H9 (cell line): ENCODE results near the gene KEL. TPM values are rescaled to one million over a fixed set of nuclear protein-coding genes. Genes with fewer than 3 reads are reported as not detected.

Experiments
- DNase-seq: peaks from one replicate; pipeline ENCODE4 v3.0.0-alpha.2; 2017
- H2AFZ ChIP-seq: one replicate; pipeline ENCODE4 v1.6.1; 2013; ENCODE audit warnings: mild to moderate bottlenecking, low read length, control low read depth, moderate library complexity
- H2AK5ac ChIP-seq: 2 replicates; pipeline ENCODE4 v1.6.1; 2013; ENCODE audit warnings: low read length, control low read depth, mixed read lengths; ENCODE audit not compliant: insufficient read length
- H2BK120ac ChIP-seq: one replicate; pipeline ENCODE4 v1.6.1; 2013; ENCODE audit warnings: low read depth, mild to moderate bottlenecking, low read length, control low read depth, inconsistent platforms; ENCODE audit not compliant: poor library complexity, severe bottlenecking
- H2BK12ac ChIP-seq: 2 replicates; pipeline ENCODE4 v1.6.1; 2013; ENCODE audit warnings: low read length, control low read depth, mixed read lengths, low read depth; ENCODE audit not compliant: insufficient read length
- H2BK15ac ChIP-seq: 2 replicates; pipeline ENCODE4 v1.6.1; 2013; ENCODE audit warnings: low read depth, low read length, control low read depth
- H2BK20ac ChIP-seq: one replicate; pipeline ENCODE4 v1.6.1; 2013; ENCODE audit warnings: low read depth, mild to moderate bottlenecking, low read length, control low read depth, inconsistent platforms; ENCODE audit not compliant: poor library complexity, severe bottlenecking
- H2BK5ac ChIP-seq: 2 replicates; pipeline ENCODE4 v1.6.1; 2013; ENCODE audit warnings: low read length, control low read depth, mixed read lengths; ENCODE audit not compliant: insufficient read length
- H3K14ac ChIP-seq: 2 replicates; pipeline ENCODE4 v1.6.1; 2013; ENCODE audit warnings: low read length, control low read depth; ENCODE audit not compliant: insufficient read depth
- H3K18ac ChIP-seq: 2 replicates; pipeline ENCODE4 v1.6.1; 2013; ENCODE audit warnings: low read depth, mild to moderate bottlenecking, mixed read lengths, low read length, control low read depth; ENCODE audit not compliant: insufficient read length
- H3K23ac ChIP-seq: 2 replicates; pipeline ENCODE4 v1.6.1; 2013; ENCODE audit warnings: low read length, control low read depth, mixed read lengths, low read depth; ENCODE audit not compliant: insufficient read length
- H3K23me2 ChIP-seq: 2 replicates; pipeline ENCODE4 v1.6.1; 2013; ENCODE audit warnings: low read depth, mild to moderate bottlenecking, mixed read lengths, low read length, control low read depth; ENCODE audit not compliant: insufficient read length, poor library complexity, severe bottlenecking
- H3K27ac ChIP-seq: 2 replicates; pipeline ENCODE4 v1.5.1; 2013; ENCODE audit warnings: low read length, control low read depth, mixed read lengths, low read depth; ENCODE audit not compliant: insufficient read length
- H3K27me3 ChIP-seq: 2 replicates; pipeline ENCODE4 v1.6.1; 2013; ENCODE audit warnings: low read length, control low read depth, inconsistent platforms; ENCODE audit not compliant: insufficient read depth
- H3K4ac ChIP-seq: 2 replicates; pipeline ENCODE4 v1.6.1; 2013; ENCODE audit warnings: low read depth, mild to moderate bottlenecking, control low read depth, inconsistent platforms, low read length, moderate library complexity
- H3K4me1 ChIP-seq: 2 replicates; pipeline ENCODE4 v1.6.1; 2013; ENCODE audit warnings: low read length, control low read depth, inconsistent platforms; ENCODE audit not compliant: insufficient read depth
- H3K4me2 ChIP-seq: 2 replicates; pipeline ENCODE4 v1.6.1; 2013; ENCODE audit warnings: low read length, control low read depth, mixed read lengths; ENCODE audit not compliant: insufficient read length, insufficient read depth
- H3K56ac ChIP-seq: 2 replicates; pipeline ENCODE4 v1.6.1; 2013; ENCODE audit warnings: low read depth, mild to moderate bottlenecking, mixed read lengths, low read length, control low read depth; ENCODE audit not compliant: insufficient read length
- H3K79me1 ChIP-seq: 2 replicates; pipeline ENCODE4 v1.6.1; 2013; ENCODE audit warnings: low read depth, mild to moderate bottlenecking, moderate library complexity, low read length, control low read depth, inconsistent platforms; ENCODE audit not compliant: insufficient read depth, poor library complexity, severe bottlenecking
- H3K79me2 ChIP-seq: 2 replicates; pipeline ENCODE4 v1.6.1; 2013; ENCODE audit warnings: low read length, control low read depth, inconsistent platforms; ENCODE audit not compliant: insufficient read depth
- H3K9ac ChIP-seq: 2 replicates; pipeline ENCODE4 v1.6.1; 2013; ENCODE audit warnings: low read length, control low read depth, mixed read lengths; ENCODE audit not compliant: insufficient read length; ENCODE audit errors: extremely low read depth
- H3K9me3 ChIP-seq: one replicate; pipeline ENCODE4 v1.6.1; 2013; ENCODE audit warnings: low read depth, low read length, inconsistent platforms; ENCODE audit not compliant: control insufficient read depth
- H3T11ph ChIP-seq: one replicate; pipeline ENCODE4 v1.6.1; 2013; ENCODE audit warnings: mild to moderate bottlenecking, low read length, control low read depth, inconsistent platforms
- H4K20me1 ChIP-seq: one replicate; pipeline ENCODE4 v1.6.1; 2013; ENCODE audit not compliant: control insufficient read depth, insufficient read length, insufficient read depth
- H4K5ac ChIP-seq: 2 replicates; pipeline ENCODE4 v1.6.1; 2013; ENCODE audit warnings: low read depth, mild to moderate bottlenecking, mixed read lengths, low read length, control low read depth; ENCODE audit not compliant: insufficient read length
- H4K8ac ChIP-seq: replicated peaks from 2 replicates; pipeline ENCODE4 v1.6.1; 2013; ENCODE audit warnings: low read length, control low read depth, mixed read lengths, low read depth; ENCODE audit not compliant: insufficient read length
- H4K91ac ChIP-seq: 2 replicates; pipeline ENCODE4 v1.6.1; 2013; ENCODE audit warnings: low read depth, mild to moderate bottlenecking, moderate library complexity, mixed read lengths, low read length, control low read depth; ENCODE audit not compliant: insufficient read length
- H3K27ac Mint-ChIP-seq, 3 experiments: 2 replicates in 2 of 3; 3 replicates in 1 of 3; pipeline ENCODE4 v1.8.0; 2020 to 2021; ENCODE audit warnings: mixed read lengths in 3 of 3, mild to moderate bottlenecking in 1 of 3, moderate library complexity in 1 of 3
- H3K27me3 Mint-ChIP-seq: 2 replicates; pipeline ENCODE4 v1.8.0; 2021; ENCODE audit warnings: low read depth, mild to moderate bottlenecking, moderate library complexity, mixed read lengths
- H3K36me3 Mint-ChIP-seq, 3 experiments: 2 replicates in 2 of 3; 3 replicates in 1 of 3; pipeline ENCODE4 v1.8.0; 2020 to 2021; ENCODE audit warnings: low read depth in 3 of 3, mixed read lengths in 3 of 3; ENCODE audit not compliant: insufficient read depth in 1 of 3
- H3K4me1 Mint-ChIP-seq, 2 experiments: 2 replicates each; pipeline ENCODE4 v1.8.0; 2020; ENCODE audit warnings: mixed read lengths in 2 of 2
- H3K4me3 Mint-ChIP-seq, 2 experiments: 2 replicates in 1 of 2; 3 replicates in 1 of 2; pipeline ENCODE4 v1.8.0; 2020 to 2021; ENCODE audit warnings: mild to moderate bottlenecking in 2 of 2, mixed read lengths in 2 of 2, moderate library complexity in 1 of 2
- H3K9me3 Mint-ChIP-seq, 2 experiments: 2 replicates in 1 of 2; 3 replicates in 1 of 2; pipeline ENCODE4 v1.8.0; 2020; ENCODE audit warnings: mild to moderate bottlenecking in 2 of 2, mixed read lengths in 2 of 2, moderate library complexity in 1 of 2
- WGBS: extraction: QIAGEN DNeasy Blood & Tissue Kit; methylation state at CpG from one replicate; pipeline ENCODE4 v1.1.7; 2013; ENCODE audit warnings: missing lambda C conversion rate, low lambda C conversion rate, mixed read lengths; ENCODE audit not compliant: insufficient read length; ENCODE audit errors: extremely low coverage; 5-methylcytosine and 5-hydroxymethylcytosine counted together
- total RNA-seq: library from RNA; stranded (reverse); gene quantifications from 2 replicates; pipeline ENCODE4 v1.2.1, GENCODE V29; 2021
- TF ChIP-seq, protein P1 (sequence below): fragments of 200-600 bp; sonication (generic); conservative IDR thresholded peaks from 3 replicates; pipeline ENCODE4 v1.8.0; 2021; ENCODE audit warnings: antibody characterized with exemption, mild to moderate bottlenecking

KEL gene
- total RNA-seq, 1 experiment from 2014 or later = 1.5 TPM

GRCh38 chr7:142963993-142964392 lies 1.8 kb upstream of the KEL start:
- no peak overlapping the region for H3K56ac ChIP-seq
- peaks cover 21 to 32% of the 10 kb centered on the region in 2 experiments for H3K4me1 Mint-ChIP-seq
- H4K8ac ChIP-seq = no peak overlapping the region
- no peaks in the 10 kb centered on the region; a peak in 3 of 7 replicates for H3K36me3 Mint-ChIP-seq
- no peaks in the 10 kb centered on the region for H4K20me1 ChIP-seq
- H3K79me2 ChIP-seq = no peaks in the 10 kb centered on the region
- H3K14ac ChIP-seq = no peak overlapping the region
- no peak overlapping the region for H3K4me3 Mint-ChIP-seq
- H3K27ac Mint-ChIP-seq = no peak overlapping the region
- no peak overlapping the region for H3T11ph ChIP-seq
- no peak overlapping the region for H2BK120ac ChIP-seq
- TF ChIP-seq, protein P1, sequence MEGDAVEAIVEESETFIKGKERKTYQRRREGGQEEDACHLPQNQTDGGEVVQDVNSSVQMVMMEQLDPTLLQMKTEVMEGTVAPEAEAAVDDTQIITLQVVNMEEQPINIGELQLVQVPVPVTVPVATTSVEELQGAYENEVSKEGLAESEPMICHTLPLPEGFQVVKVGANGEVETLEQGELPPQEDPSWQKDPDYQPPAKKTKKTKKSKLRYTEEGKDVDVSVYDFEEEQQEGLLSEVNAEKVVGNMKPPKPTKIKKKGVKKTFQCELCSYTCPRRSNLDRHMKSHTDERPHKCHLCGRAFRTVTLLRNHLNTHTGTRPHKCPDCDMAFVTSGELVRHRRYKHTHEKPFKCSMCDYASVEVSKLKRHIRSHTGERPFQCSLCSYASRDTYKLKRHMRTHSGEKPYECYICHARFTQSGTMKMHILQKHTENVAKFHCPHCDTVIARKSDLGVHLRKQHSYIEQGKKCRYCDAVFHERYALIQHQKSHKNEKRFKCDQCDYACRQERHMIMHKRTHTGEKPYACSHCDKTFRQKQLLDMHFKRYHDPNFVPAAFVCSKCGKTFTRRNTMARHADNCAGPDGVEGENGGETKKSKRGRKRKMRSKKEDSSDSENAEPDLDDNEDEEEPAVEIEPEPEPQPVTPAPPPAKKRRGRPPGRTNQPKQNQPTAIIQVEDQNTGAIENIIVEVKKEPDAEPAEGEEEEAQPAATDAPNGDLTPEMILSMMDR = no peak
- H3K23me2 ChIP-seq = no peaks in the 10 kb centered on the region
- no peaks in the 10 kb centered on the region for H3K27me3 ChIP-seq
- no peak overlapping the region for H3K9ac ChIP-seq
- no CpG with 5 or more reads among the region's 2 CpGs for WGBS
- no peak overlapping the region for H3K23ac ChIP-seq
- H3K4ac ChIP-seq = no peak overlapping the region
- H3K27ac ChIP-seq = no peak overlapping the region
- no peak overlapping the region for H4K5ac ChIP-seq
- H3K9me3 Mint-ChIP-seq = no peaks in the 10 kb centered on the region
- no peaks in the 10 kb centered on the region for H3K9me3 ChIP-seq
- no peak overlapping the region for H2AFZ ChIP-seq
- no peaks in the 10 kb centered on the region; the same call in 1 of the 2 replicates for H3K4me1 ChIP-seq
- no peak for DNase-seq
- peaks cover 5% of the 10 kb centered on the region for H3K27me3 Mint-ChIP-seq
- no peak overlapping the region for H2BK15ac ChIP-seq
- no peak overlapping the region for H2AK5ac ChIP-seq
- no peak overlapping the region for H2BK5ac ChIP-seq
- H3K18ac ChIP-seq = no peak overlapping the region
- H2BK20ac ChIP-seq = no peak overlapping the region
- H3K79me1 ChIP-seq = no peaks in the 10 kb centered on the region
- no peak overlapping the region for H3K4me2 ChIP-seq
- H2BK12ac ChIP-seq = no peak overlapping the region
- no peak overlapping the region for H4K91ac ChIP-seq
